H9 (cell line): ENCODE data around the gene OCRL. TPM values are rescaled to one million over a fixed set of nuclear protein-coding genes. Genes with fewer than 3 reads are reported as not detected.

Source experiments
- DNase-seq: peaks from one replicate; pipeline ENCODE4 v3.0.0-alpha.2; 2017
- H2AFZ ChIP-seq: one replicate; pipeline ENCODE4 v1.6.1; 2013; ENCODE audit warnings: mild to moderate bottlenecking, low read length, control low read depth, moderate library complexity
- H2AK5ac ChIP-seq: 2 replicates; pipeline ENCODE4 v1.6.1; 2013; ENCODE audit warnings: low read length, control low read depth, mixed read lengths; ENCODE audit not compliant: insufficient read length
- H2BK120ac ChIP-seq: one replicate; pipeline ENCODE4 v1.6.1; 2013; ENCODE audit warnings: low read depth, mild to moderate bottlenecking, low read length, control low read depth, inconsistent platforms; ENCODE audit not compliant: poor library complexity, severe bottlenecking
- H2BK12ac ChIP-seq: 2 replicates; pipeline ENCODE4 v1.6.1; 2013; ENCODE audit warnings: low read length, control low read depth, mixed read lengths, low read depth; ENCODE audit not compliant: insufficient read length
- H2BK15ac ChIP-seq: 2 replicates; pipeline ENCODE4 v1.6.1; 2013; ENCODE audit warnings: low read depth, low read length, control low read depth
- H2BK20ac ChIP-seq: one replicate; pipeline ENCODE4 v1.6.1; 2013; ENCODE audit warnings: low read depth, mild to moderate bottlenecking, low read length, control low read depth, inconsistent platforms; ENCODE audit not compliant: poor library complexity, severe bottlenecking
- H2BK5ac ChIP-seq: 2 replicates; pipeline ENCODE4 v1.6.1; 2013; ENCODE audit warnings: low read length, control low read depth, mixed read lengths; ENCODE audit not compliant: insufficient read length
- H3K14ac ChIP-seq: 2 replicates; pipeline ENCODE4 v1.6.1; 2013; ENCODE audit warnings: low read length, control low read depth; ENCODE audit not compliant: insufficient read depth
- H3K18ac ChIP-seq: 2 replicates; pipeline ENCODE4 v1.6.1; 2013; ENCODE audit warnings: low read depth, mild to moderate bottlenecking, mixed read lengths, low read length, control low read depth; ENCODE audit not compliant: insufficient read length
- H3K23ac ChIP-seq: 2 replicates; pipeline ENCODE4 v1.6.1; 2013; ENCODE audit warnings: low read length, control low read depth, mixed read lengths, low read depth; ENCODE audit not compliant: insufficient read length
- H3K23me2 ChIP-seq: 2 replicates; pipeline ENCODE4 v1.6.1; 2013; ENCODE audit warnings: low read depth, mild to moderate bottlenecking, mixed read lengths, low read length, control low read depth; ENCODE audit not compliant: insufficient read length, poor library complexity, severe bottlenecking
- H3K27ac ChIP-seq: 2 replicates; pipeline ENCODE4 v1.5.1; 2013; ENCODE audit warnings: low read length, control low read depth, mixed read lengths, low read depth; ENCODE audit not compliant: insufficient read length
- H3K27me3 ChIP-seq: 2 replicates; pipeline ENCODE4 v1.6.1; 2013; ENCODE audit warnings: low read length, control low read depth, inconsistent platforms; ENCODE audit not compliant: insufficient read depth
- H3K4ac ChIP-seq: 2 replicates; pipeline ENCODE4 v1.6.1; 2013; ENCODE audit warnings: low read depth, mild to moderate bottlenecking, control low read depth, inconsistent platforms, low read length, moderate library complexity
- H3K4me1 ChIP-seq: 2 replicates; pipeline ENCODE4 v1.6.1; 2013; ENCODE audit warnings: low read length, control low read depth, inconsistent platforms; ENCODE audit not compliant: insufficient read depth
- H3K4me2 ChIP-seq: 2 replicates; pipeline ENCODE4 v1.6.1; 2013; ENCODE audit warnings: low read length, control low read depth, mixed read lengths; ENCODE audit not compliant: insufficient read length, insufficient read depth
- H3K56ac ChIP-seq: 2 replicates; pipeline ENCODE4 v1.6.1; 2013; ENCODE audit warnings: low read depth, mild to moderate bottlenecking, mixed read lengths, low read length, control low read depth; ENCODE audit not compliant: insufficient read length
- H3K79me1 ChIP-seq: 2 replicates; pipeline ENCODE4 v1.6.1; 2013; ENCODE audit warnings: low read depth, mild to moderate bottlenecking, moderate library complexity, low read length, control low read depth, inconsistent platforms; ENCODE audit not compliant: insufficient read depth, poor library complexity, severe bottlenecking
- H3K79me2 ChIP-seq: 2 replicates; pipeline ENCODE4 v1.6.1; 2013; ENCODE audit warnings: low read length, control low read depth, inconsistent platforms; ENCODE audit not compliant: insufficient read depth
- H3K9ac ChIP-seq: 2 replicates; pipeline ENCODE4 v1.6.1; 2013; ENCODE audit warnings: low read length, control low read depth, mixed read lengths; ENCODE audit not compliant: insufficient read length; ENCODE audit errors: extremely low read depth
- H3K9me3 ChIP-seq: one replicate; pipeline ENCODE4 v1.6.1; 2013; ENCODE audit warnings: low read depth, low read length, inconsistent platforms; ENCODE audit not compliant: control insufficient read depth
- H3T11ph ChIP-seq: one replicate; pipeline ENCODE4 v1.6.1; 2013; ENCODE audit warnings: mild to moderate bottlenecking, low read length, control low read depth, inconsistent platforms
- H4K20me1 ChIP-seq: one replicate; pipeline ENCODE4 v1.6.1; 2013; ENCODE audit not compliant: control insufficient read depth, insufficient read length, insufficient read depth
- H4K5ac ChIP-seq: 2 replicates; pipeline ENCODE4 v1.6.1; 2013; ENCODE audit warnings: low read depth, mild to moderate bottlenecking, mixed read lengths, low read length, control low read depth; ENCODE audit not compliant: insufficient read length
- H4K8ac ChIP-seq: replicated peaks from 2 replicates; pipeline ENCODE4 v1.6.1; 2013; ENCODE audit warnings: low read length, control low read depth, mixed read lengths, low read depth; ENCODE audit not compliant: insufficient read length
- H4K91ac ChIP-seq: 2 replicates; pipeline ENCODE4 v1.6.1; 2013; ENCODE audit warnings: low read depth, mild to moderate bottlenecking, moderate library complexity, mixed read lengths, low read length, control low read depth; ENCODE audit not compliant: insufficient read length
- H3K27ac Mint-ChIP-seq, 3 experiments: 2 replicates in 2 of 3; 3 replicates in 1 of 3; pipeline ENCODE4 v1.8.0; 2020 to 2021; ENCODE audit warnings: mixed read lengths in 3 of 3, mild to moderate bottlenecking in 1 of 3, moderate library complexity in 1 of 3
- H3K27me3 Mint-ChIP-seq: 2 replicates; pipeline ENCODE4 v1.8.0; 2021; ENCODE audit warnings: low read depth, mild to moderate bottlenecking, moderate library complexity, mixed read lengths
- H3K36me3 Mint-ChIP-seq, 3 experiments: 2 replicates in 2 of 3; 3 replicates in 1 of 3; pipeline ENCODE4 v1.8.0; 2020 to 2021; ENCODE audit warnings: low read depth in 3 of 3, mixed read lengths in 3 of 3; ENCODE audit not compliant: insufficient read depth in 1 of 3
- H3K4me1 Mint-ChIP-seq, 2 experiments: 2 replicates each; pipeline ENCODE4 v1.8.0; 2020; ENCODE audit warnings: mixed read lengths in 2 of 2
- H3K4me3 Mint-ChIP-seq, 2 experiments: 2 replicates in 1 of 2; 3 replicates in 1 of 2; pipeline ENCODE4 v1.8.0; 2020 to 2021; ENCODE audit warnings: mild to moderate bottlenecking in 2 of 2, mixed read lengths in 2 of 2, moderate library complexity in 1 of 2
- H3K9me3 Mint-ChIP-seq, 2 experiments: 2 replicates in 1 of 2; 3 replicates in 1 of 2; pipeline ENCODE4 v1.8.0; 2020; ENCODE audit warnings: mild to moderate bottlenecking in 2 of 2, mixed read lengths in 2 of 2, moderate library complexity in 1 of 2
- CTCF ChIP-seq: fragments of 200-600 bp; sonication (generic); conservative IDR thresholded peaks from 3 replicates; pipeline ENCODE4 v1.8.0; 2021; ENCODE audit warnings: antibody characterized with exemption, mild to moderate bottlenecking
- WGBS: extraction: QIAGEN DNeasy Blood & Tissue Kit; methylation state at CpG from one replicate; pipeline ENCODE4 v1.1.7; 2013; ENCODE audit warnings: missing lambda C conversion rate, low lambda C conversion rate, mixed read lengths; ENCODE audit not compliant: insufficient read length; ENCODE audit errors: extremely low coverage; 5-methylcytosine and 5-hydroxymethylcytosine counted together
- total RNA-seq: library from RNA; stranded (reverse); gene quantifications from 2 replicates; pipeline ENCODE4 v1.2.1, GENCODE V29; 2021

Gene OCRL
- total RNA-seq, 1 experiment from 2014 or later, result 31.4 TPM

- Histone ChIP-seq H2BK15ac (no peak overlapping the region), H3K4ac (no peak overlapping the region), H3T11ph (no peak overlapping the region), H3K9me3 (no peaks in the 10 kb centered on the region), H2AFZ (no peak overlapping the region), H3K9ac (no peak overlapping the region), H3K23me2 (no peaks in the 10 kb centered on the region), H4K5ac (no peak overlapping the region), H4K8ac (no peak overlapping the region), H3K79me2 (no peaks in the 10 kb centered on the region), H3K4me2 (no peak overlapping the region), H3K79me1 (no peaks in the 10 kb centered on the region), H3K18ac (no peak overlapping the region), H2BK120ac (no peak overlapping the region), H3K14ac (no peak overlapping the region), H3K27me3 (no peaks in the 10 kb centered on the region), H2AK5ac (no peak overlapping the region), H2BK12ac (no peak overlapping the region), H3K27ac (no peak overlapping the region), H3K23ac (no peak overlapping the region), H3K56ac (no peak overlapping the region), H4K20me1 (no peaks in the 10 kb centered on the region), H3K4me1 (no peaks in the 10 kb centered on the region), H2BK20ac (no peak overlapping the region), H2BK5ac (no peak overlapping the region), H4K91ac (no peak overlapping the region)
- peaks cover 27 to 82% (median 72%) of the 10 kb centered on the region in 3 experiments; a peak in 6 of 7 replicates for H3K36me3 Mint-ChIP-seq
- H3K27me3 Mint-ChIP-seq, result no peaks in the 10 kb centered on the region
- no peak for DNase-seq
- no peaks in the 10 kb centered on the region for H3K9me3 Mint-ChIP-seq
- no CpG with 5 or more reads among the region's 6 CpGs for WGBS
- H3K4me3 Mint-ChIP-seq, result no peak overlapping the region
- no peak overlapping the region for H3K27ac Mint-ChIP-seq
- no peak for TF ChIP-seq CTCF
- H3K4me1 Mint-ChIP-seq, result no peaks in the 10 kb centered on the region
These were observed 43.4 kb upstream of the OCRL start for GRCh38 chrX:129496625-129497024.
